ENCODE data around the gene RAVER2. TPM values are rescaled to one million over a fixed set of nuclear protein-coding genes. Genes with fewer than 3 reads are reported as not detected.
"Not testable (repeated sequence)": the region's sequence is repeated elsewhere in the genome, so short reads cannot be mapped to it uniquely, and the experiment has no call there.

Gene RAVER2
- total RNA-seq, 2 donors from 2014 or later = 6.9 to 8.8 TPM

- no peak for ATAC-seq
- 60 to 61% methylated on average over 2 of the region's 2 CpGs for WGBS, 2 donors
These were observed 43.0 kb upstream of the RAVER2 start for GRCh38 chr1:64701886-64702285.

GRCh38 chr1:64702670-64703069, 42.2 kb upstream of the RAVER2 start:
- H3K4me1 ChIP-seq; DNase-seq; H3K4me3 ChIP-seq; H3K36me3 ChIP-seq (replicated peaks in 1 of 2; ENCODE audit: insufficient read depth in 1 of 2, low read depth in 2 of 2); H3K27ac ChIP-seq; H3K27me3 ChIP-seq; ATAC-seq; intact Hi-C loops (cut with DNase I); H3K9me3 ChIP-seq: not testable (repeated sequence)
- 83 to 86% methylated on average over 3 of the region's 3 CpGs for WGBS, 2 donors

More at GRCh38 chr1:64701886-64702285, 43.0 kb upstream of the RAVER2 start:
- intact Hi-C loops (cut with DNase I) = no loop called here
- H3K27ac ChIP-seq = no peak overlapping the region
- no peak for TF ChIP-seq CTCF (IDR thresholded peaks at IDR 0.05)
- TF ChIP-seq POLR2A (IDR thresholded peaks at IDR 0.05) = no peak
- DNase-seq = no peak
- no peaks in the 10 kb centered on the region for H3K36me3 ChIP-seq (replicated peaks in 1 of 2; ENCODE audit: insufficient read depth in 1 of 2, low read depth in 2 of 2)
- H3K4me3 ChIP-seq = no peak overlapping the region
- H3K9me3 ChIP-seq = no peaks in the 10 kb centered on the region
- no peaks in the 10 kb centered on the region for H3K4me1 ChIP-seq
- no peaks in the 10 kb centered on the region for H3K27me3 ChIP-seq

GRCh38 chr1:64703600-64703999, 41.3 kb upstream of the RAVER2 start:
- no peaks in the 10 kb centered on the region for H3K36me3 ChIP-seq (replicated peaks in 1 of 2; ENCODE audit: insufficient read depth in 1 of 2, low read depth in 2 of 2)
- H3K4me1 ChIP-seq = no peaks in the 10 kb centered on the region
- TF ChIP-seq POLR2A (IDR thresholded peaks at IDR 0.05) = no peak
- no peak for TF ChIP-seq CTCF (IDR thresholded peaks at IDR 0.05)
- no peak for ATAC-seq
- H3K9me3 ChIP-seq = no peaks in the 10 kb centered on the region
- no peaks in the 10 kb centered on the region for H3K27me3 ChIP-seq
- H3K27ac ChIP-seq = no peak overlapping the region
- intact Hi-C loops (cut with DNase I) = no loop called here
- WGBS, 2 donors = 73 to 81% methylated on average over 2 of the region's 2 CpGs
- no peak overlapping the region for H3K4me3 ChIP-seq
- no peak for DNase-seq

- TF ChIP-seq POLR2A (IDR thresholded peaks at IDR 0.05) (no peak), CTCF (IDR thresholded peaks at IDR 0.05) (no peak)
- ATAC-seq (no peak), DNase-seq (no peak)
- Histone ChIP-seq H3K27me3 (no peaks in the 10 kb centered on the region), H3K27ac (no peak overlapping the region), H3K9me3 (no peaks in the 10 kb centered on the region), H3K4me1 (no peaks in the 10 kb centered on the region), H3K36me3 (replicated peaks in 1 of 2; ENCODE audit: insufficient read depth in 1 of 2, low read depth in 2 of 2) (no peaks in the 10 kb centered on the region), H3K4me3 (no peak overlapping the region)
- intact Hi-C loops (cut with DNase I) = no loop called here
- WGBS, 2 donors = 21 to 30% methylated on average over 1 of the region's 1 CpG
These were observed 39.3 kb upstream of the RAVER2 start for GRCh38 chr1:64705591-64705990.

GRCh38 chr1:64711266-64711665, 33.6 kb upstream of the RAVER2 start:
- no peak overlapping the region for H3K27ac ChIP-seq
- WGBS, 2 donors = 14 to 27% methylated on average over 1 of the region's 1 CpG
- no peak overlapping the region for H3K4me3 ChIP-seq
- no peaks in the 10 kb centered on the region for H3K36me3 ChIP-seq (replicated peaks in 1 of 2; ENCODE audit: insufficient read depth in 1 of 2, low read depth in 2 of 2)
- ATAC-seq (no peak), DNase-seq (no peak)
- intact Hi-C loops (cut with DNase I) = no loop called here
- TF ChIP-seq CTCF (IDR thresholded peaks at IDR 0.05) = no peak
- no peak for TF ChIP-seq POLR2A (IDR thresholded peaks at IDR 0.05)
- no peaks in the 10 kb centered on the region for H3K4me1 ChIP-seq
- no peaks in the 10 kb centered on the region for H3K9me3 ChIP-seq
- no peaks in the 10 kb centered on the region for H3K27me3 ChIP-seq

Measured in body of pancreas (tissue), 4 donors.